B cell (primary cell): Measurements from ENCODE around the gene CEP290.

ENCODE experiments used
- CTCF ChIP-seq: fragments of 200-600 bp; IDR thresholded peaks from one replicate; pipeline ENCODE4 v1.8.0; 2022; ENCODE audit warnings: antibody characterized with exemption, mild to moderate bottlenecking
- EZH2 ChIP-seq: IDR thresholded peaks from 2 replicates; pipeline ENCODE4 v1.6.1; 2012; ENCODE audit warnings: borderline replicate concordance, low read depth, mild to moderate bottlenecking, moderate library complexity, low read length; ENCODE audit not compliant: insufficient read depth, poor library complexity, severe bottlenecking

GRCh38 chr12:88044035-88044434 lies 97.9 kb downstream of the CEP290 start:
- TF ChIP-seq EZH2 = no peak
- TF ChIP-seq CTCF = no peak
